SH-SY5Y (cell line): ENCODE data around the gene CCDC192.

Experiments used
- GATA2 ChIP-seq: IDR thresholded peaks from 2 replicates; pipeline ENCODE4 v1.6.1; 2011; ENCODE audit warnings: mild to moderate bottlenecking, low read depth, low read length
- GATA3 ChIP-seq: IDR thresholded peaks from 2 replicates; pipeline ENCODE4 v1.6.1; 2011; ENCODE audit warnings: low read depth, mild to moderate bottlenecking, low read length, moderate library complexity

GRCh38 chr5:127813633-127814587 is 110.7 kb downstream of the CCDC192 start:
- TF ChIP-seq GATA2: no peak
- no peak for TF ChIP-seq GATA3
